ENCODE results near the gene CD244.

CD244 gene

GRCh38 chr1:160807247-160807646, 55.4 kb downstream of the CD244 start:
- no peaks in the 10 kb centered on the region for H3K79me2 ChIP-seq (ENCODE audit: insufficient read depth, low read depth)

GRCh38 chr1:160806784-160807183, 55.9 kb downstream of the CD244 start:
- Histone ChIP-seq H3K4me2 (no peak overlapping the region), H3K4me1 (ENCODE audit: low read depth, poor library complexity, severe bottlenecking) (peaks cover 28% of the 10 kb centered on the region), H3K9ac (no peak overlapping the region), H3K4me3 (IDR thresholded peaks at IDR 0.05; ENCODE audit: insufficient read depth, low read depth, low read length) (no peak overlapping the region), H3K36me3 (ENCODE audit: insufficient read depth) (no peaks in the 10 kb centered on the region), H3K27me3 (ENCODE audit: insufficient read depth, low read depth) (no peaks in the 10 kb centered on the region), H2AFZ (ENCODE audit: low read depth) (no peak overlapping the region), H3K27ac (no peak overlapping the region), H4K20me1 (ENCODE audit: insufficient read depth) (no peaks in the 10 kb centered on the region), H3K79me2 (ENCODE audit: insufficient read depth, low read depth) (no peaks in the 10 kb centered on the region)
- no peak for TF ChIP-seq CTCF (conservative IDR thresholded peaks at IDR 0.05; ENCODE audit: low read depth, low read length)

More at GRCh38 chr1:160807247-160807646, 55.4 kb downstream of the CD244 start:
- no peak overlapping the region for H3K4me3 ChIP-seq (IDR thresholded peaks at IDR 0.05; ENCODE audit: insufficient read depth, low read depth, low read length)
- H2AFZ ChIP-seq (ENCODE audit: low read depth) = no peak overlapping the region
- H3K27ac ChIP-seq = no peak overlapping the region
- H3K4me2 ChIP-seq = no peak overlapping the region
- no peaks in the 10 kb centered on the region for H3K27me3 ChIP-seq (ENCODE audit: insufficient read depth, low read depth)
- peaks cover 33% of the 10 kb centered on the region for H3K4me1 ChIP-seq (ENCODE audit: low read depth, poor library complexity, severe bottlenecking)
- H3K36me3 ChIP-seq (ENCODE audit: insufficient read depth) = no peaks in the 10 kb centered on the region
- TF ChIP-seq CTCF (conservative IDR thresholded peaks at IDR 0.05; ENCODE audit: low read depth, low read length) = no peak
- H3K9ac ChIP-seq = no peak overlapping the region
- no peaks in the 10 kb centered on the region for H4K20me1 ChIP-seq (ENCODE audit: insufficient read depth)

GRCh38 chr1:160806109-160806665, 56.5 kb downstream of the CD244 start:
- Histone ChIP-seq H3K27ac (no peak overlapping the region), H3K4me3 (IDR thresholded peaks at IDR 0.05; ENCODE audit: insufficient read depth, low read depth, low read length) (peak overlapping the region; percentile 26), H3K4me2 (no peak overlapping the region), H2AFZ (ENCODE audit: low read depth) (no peak overlapping the region), H3K36me3 (ENCODE audit: insufficient read depth) (no peaks in the 10 kb centered on the region), H3K9ac (no peak overlapping the region), H3K79me2 (ENCODE audit: insufficient read depth, low read depth) (no peaks in the 10 kb centered on the region; the same call in 1 of the 2 replicates), H4K20me1 (ENCODE audit: insufficient read depth) (no peaks in the 10 kb centered on the region), H3K27me3 (ENCODE audit: insufficient read depth, low read depth) (no peaks in the 10 kb centered on the region), H3K4me1 (ENCODE audit: low read depth, poor library complexity, severe bottlenecking) (peaks cover 27% of the 10 kb centered on the region)
- TF ChIP-seq CTCF (conservative IDR thresholded peaks at IDR 0.05; ENCODE audit: low read depth, low read length) = peak; percentile 58

GRCh38 chr1:160801836-160802580, 60.7 kb downstream of the CD244 start:
- no peak for TF ChIP-seq CTCF (conservative IDR thresholded peaks at IDR 0.05; ENCODE audit: low read depth, low read length)
- Histone ChIP-seq H3K4me2 (no peak overlapping the region), H3K79me2 (ENCODE audit: insufficient read depth, low read depth) (no peaks in the 10 kb centered on the region; the same call in 1 of the 2 replicates)

More at GRCh38 chr1:160801836-160802580, 60.7 kb downstream of the CD244 start:
- Histone ChIP-seq H3K27ac (no peak overlapping the region), H2AFZ (ENCODE audit: low read depth) (no peak overlapping the region), H3K27me3 (ENCODE audit: insufficient read depth, low read depth) (no peaks in the 10 kb centered on the region), H3K4me1 (ENCODE audit: low read depth, poor library complexity, severe bottlenecking) (peaks cover 52% of the 10 kb centered on the region), H3K9ac (no peak overlapping the region), H3K4me3 (IDR thresholded peaks at IDR 0.05; ENCODE audit: insufficient read depth, low read depth, low read length) (no peak overlapping the region), H3K36me3 (ENCODE audit: insufficient read depth) (no peaks in the 10 kb centered on the region), H4K20me1 (ENCODE audit: insufficient read depth) (no peaks in the 10 kb centered on the region)

Measured in KMS-11 (cell line).